Chondrocyte (in vitro differentiated cells): ENCODE results near the gene TTF2. TPM values are rescaled to one million over a fixed set of nuclear protein-coding genes. Genes with fewer than 3 reads are reported as not detected.

Experiments used
- DNase-seq: peaks from one replicate; pipeline ENCODE4 v3.0.0; 2021; ENCODE audit warnings: mixed read lengths, low spot score
- H3K27ac Mint-ChIP-seq: one replicate; pipeline ENCODE4 v1.8.0; 2021; ENCODE audit warnings: mild to moderate bottlenecking, moderate library complexity, mixed read lengths; ENCODE audit not compliant: unreplicated experiment
- H3K27me3 Mint-ChIP-seq: 2 replicates; pipeline ENCODE4 v1.8.0; 2021; ENCODE audit warnings: low read depth, mixed read lengths
- H3K36me3 Mint-ChIP-seq: 2 replicates; pipeline ENCODE4 v1.8.0; 2021; ENCODE audit warnings: low read depth, mixed read lengths
- H3K4me1 Mint-ChIP-seq: 2 replicates; pipeline ENCODE4 v1.8.0; 2021; ENCODE audit warnings: low read depth, mild to moderate bottlenecking, mixed read lengths
- H3K4me3 Mint-ChIP-seq: one replicate; pipeline ENCODE4 v1.8.0; 2021; ENCODE audit warnings: mild to moderate bottlenecking, moderate library complexity, mixed read lengths; ENCODE audit not compliant: unreplicated experiment
- H3K9me3 Mint-ChIP-seq: 2 replicates; pipeline ENCODE4 v1.8.0; 2021; ENCODE audit warnings: low read depth, mixed read lengths
- total RNA-seq: library from RNA; stranded (reverse); gene quantifications from 3 replicates; pipeline ENCODE4 v1.2.1, GENCODE V29; 2021
- TF ChIP-seq, protein P1 (sequence below): fragments of 200-600 bp; sonication (generic); IDR thresholded peaks from 2 replicates; pipeline ENCODE4 v1.5.0; 2021; ENCODE audit warnings: antibody characterized with exemption, mild to moderate bottlenecking, moderate library complexity

Gene TTF2
- total RNA-seq, 1 donor from 2014 or later = 16.4 TPM

DNA sequence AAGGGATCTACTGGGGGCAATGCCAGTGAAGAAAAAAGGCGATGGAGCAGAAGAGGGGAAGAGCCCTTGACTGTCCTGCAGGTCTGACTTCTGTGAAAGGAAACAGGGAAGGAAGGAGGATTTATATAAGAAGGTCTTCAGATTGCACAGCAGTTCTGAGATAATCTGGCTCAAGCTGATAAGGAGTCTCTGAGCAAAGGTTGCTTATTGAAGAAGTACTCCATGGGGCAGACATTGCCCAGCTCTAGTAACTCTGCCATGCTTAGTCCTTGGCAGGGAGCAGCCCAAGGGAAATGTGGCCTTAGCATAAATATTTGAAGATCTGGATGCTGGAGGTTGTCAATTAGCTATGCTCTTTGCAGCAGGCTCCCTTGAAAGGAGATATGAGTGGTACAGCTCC lies 15.9 kb upstream of the TTF2 start:
- no peak for DNase-seq
- Mint-ChIP-seq H3K4me3 (no peak overlapping the region), H3K4me1 (no peaks in the 10 kb centered on the region), H3K9me3 (peaks cover 8% of the 10 kb centered on the region), H3K36me3 (peaks cover 2% of the 10 kb centered on the region), H3K27me3 (no peaks in the 10 kb centered on the region), H3K27ac (no peak overlapping the region)
- TF ChIP-seq, protein P1, sequence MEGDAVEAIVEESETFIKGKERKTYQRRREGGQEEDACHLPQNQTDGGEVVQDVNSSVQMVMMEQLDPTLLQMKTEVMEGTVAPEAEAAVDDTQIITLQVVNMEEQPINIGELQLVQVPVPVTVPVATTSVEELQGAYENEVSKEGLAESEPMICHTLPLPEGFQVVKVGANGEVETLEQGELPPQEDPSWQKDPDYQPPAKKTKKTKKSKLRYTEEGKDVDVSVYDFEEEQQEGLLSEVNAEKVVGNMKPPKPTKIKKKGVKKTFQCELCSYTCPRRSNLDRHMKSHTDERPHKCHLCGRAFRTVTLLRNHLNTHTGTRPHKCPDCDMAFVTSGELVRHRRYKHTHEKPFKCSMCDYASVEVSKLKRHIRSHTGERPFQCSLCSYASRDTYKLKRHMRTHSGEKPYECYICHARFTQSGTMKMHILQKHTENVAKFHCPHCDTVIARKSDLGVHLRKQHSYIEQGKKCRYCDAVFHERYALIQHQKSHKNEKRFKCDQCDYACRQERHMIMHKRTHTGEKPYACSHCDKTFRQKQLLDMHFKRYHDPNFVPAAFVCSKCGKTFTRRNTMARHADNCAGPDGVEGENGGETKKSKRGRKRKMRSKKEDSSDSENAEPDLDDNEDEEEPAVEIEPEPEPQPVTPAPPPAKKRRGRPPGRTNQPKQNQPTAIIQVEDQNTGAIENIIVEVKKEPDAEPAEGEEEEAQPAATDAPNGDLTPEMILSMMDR = no peak

DNA sequence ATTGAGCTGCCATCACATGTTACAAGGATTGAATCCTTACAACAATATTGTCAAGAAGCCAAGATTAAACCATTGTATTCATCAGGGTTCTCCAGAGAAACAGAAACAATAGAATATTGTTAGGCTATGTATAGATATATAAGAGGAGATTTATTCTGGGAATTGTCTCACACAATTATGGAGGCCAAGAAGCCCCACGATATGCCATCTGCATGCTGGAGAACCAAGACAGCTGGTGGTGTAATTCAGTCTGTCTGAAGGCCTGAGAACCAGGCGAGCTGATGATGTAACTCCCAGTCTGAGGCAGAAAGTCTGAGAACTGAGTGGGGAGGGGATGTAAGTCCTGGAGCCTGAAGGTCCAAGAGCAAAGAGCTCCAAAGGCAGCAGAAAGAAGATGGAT lies 14.5 kb upstream of the TTF2 start:
- H3K36me3 Mint-ChIP-seq = peaks cover 2% of the 10 kb centered on the region
- no peak overlapping the region for H3K27ac Mint-ChIP-seq
- no peak overlapping the region for H3K4me3 Mint-ChIP-seq
- TF ChIP-seq, protein P1 = no peak
- H3K27me3 Mint-ChIP-seq = no peaks in the 10 kb centered on the region
- no peaks in the 10 kb centered on the region for H3K4me1 Mint-ChIP-seq
- DNase-seq = no peak
- H3K9me3 Mint-ChIP-seq = peaks cover 8% of the 10 kb centered on the region

DNA sequence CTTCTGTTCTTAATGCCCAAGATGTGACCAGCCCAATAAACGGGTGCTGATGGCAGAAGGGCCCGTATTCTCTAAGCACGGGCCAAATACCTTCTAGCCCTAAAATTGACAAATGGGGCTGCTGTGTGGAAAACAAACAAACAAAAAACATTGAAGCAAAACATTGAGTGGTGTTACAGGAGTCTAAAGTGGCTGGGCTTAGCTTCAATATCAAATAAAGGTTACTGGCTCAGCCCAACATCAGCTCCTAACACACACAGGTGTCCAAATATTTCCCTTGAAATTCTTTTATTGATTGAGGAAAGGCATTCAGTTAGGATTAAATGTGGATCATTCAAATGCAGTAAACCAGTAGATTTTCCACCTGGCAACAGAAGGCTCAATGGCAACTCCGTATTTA lies 13.3 kb upstream of the TTF2 start:
- TF ChIP-seq, protein P1 = no peak

DNA sequence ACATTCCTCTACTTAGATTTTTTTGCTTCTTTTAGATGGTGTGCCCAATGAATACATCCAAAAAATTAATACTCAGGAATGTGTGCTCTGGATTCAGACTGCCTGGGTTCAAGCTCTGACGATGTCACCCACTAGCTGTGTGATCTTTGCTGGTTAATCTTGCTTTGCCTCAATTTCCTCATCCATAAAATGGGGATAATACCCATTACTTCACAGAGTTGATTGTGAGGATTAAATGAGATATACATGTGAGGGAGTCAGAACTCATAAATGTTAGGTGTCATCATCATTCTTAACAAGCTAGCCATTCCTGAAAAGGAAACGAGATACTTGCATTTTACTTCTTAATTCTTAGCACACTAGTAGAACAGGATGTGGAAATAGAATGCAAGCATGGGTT lies 12.9 kb upstream of the TTF2 start:
- no peaks in the 10 kb centered on the region for H3K27me3 Mint-ChIP-seq
- no peak for DNase-seq
- peaks cover 3% of the 10 kb centered on the region for H3K9me3 Mint-ChIP-seq
- H3K27ac Mint-ChIP-seq = no peak overlapping the region
- H3K36me3 Mint-ChIP-seq = no peaks in the 10 kb centered on the region
- TF ChIP-seq, protein P1 = no peak
- no peak overlapping the region for H3K4me3 Mint-ChIP-seq
- no peaks in the 10 kb centered on the region for H3K4me1 Mint-ChIP-seq

More for the DNA sequence above, 13.3 kb upstream of the TTF2 start:
- H3K27ac Mint-ChIP-seq = no peak overlapping the region
- no peaks in the 10 kb centered on the region for H3K36me3 Mint-ChIP-seq
- no peak overlapping the region for H3K4me3 Mint-ChIP-seq
- no peak for DNase-seq
- H3K27me3 Mint-ChIP-seq = no peaks in the 10 kb centered on the region
- H3K4me1 Mint-ChIP-seq = no peaks in the 10 kb centered on the region
- H3K9me3 Mint-ChIP-seq = peaks cover 3% of the 10 kb centered on the region

DNA sequence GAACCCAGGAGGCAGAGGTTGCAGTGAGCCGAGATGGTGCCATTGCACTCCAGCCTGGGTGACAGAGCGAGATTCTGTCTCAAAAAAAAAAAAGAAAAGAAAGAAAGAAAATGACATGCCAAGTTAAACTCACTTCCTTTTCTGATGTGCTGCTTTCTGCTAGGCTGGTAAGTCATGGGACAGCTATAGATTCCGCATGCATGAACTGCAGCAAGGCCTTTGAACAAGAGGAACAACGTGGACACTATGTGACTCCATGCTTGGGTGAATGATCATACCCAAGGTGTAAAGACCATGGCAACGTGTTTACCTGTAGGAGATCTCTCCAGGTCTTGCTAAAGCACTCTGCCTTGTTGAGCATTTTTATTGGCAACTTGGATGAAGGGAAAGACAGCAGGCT lies 10.3 kb upstream of the TTF2 start:
- Mint-ChIP-seq H3K27me3 (no peaks in the 10 kb centered on the region), H3K4me1 (no peaks in the 10 kb centered on the region), H3K27ac (no peak overlapping the region), H3K36me3 (no peaks in the 10 kb centered on the region), H3K4me3 (no peak overlapping the region), H3K9me3 (peaks cover 3% of the 10 kb centered on the region)
- TF ChIP-seq, protein P1 = no peak
- DNase-seq = no peak
